OCI-LY7 (cell line): Measurements from ENCODE around the gene RAD50.

Experiments
- EZH2phosphoT487 ChIP-seq: fragments of 200-600 bp; sonication (generic); IDR thresholded peaks from 2 replicates; pipeline ENCODE4 v1.6.1; 2018; ENCODE audit warnings: low read depth, borderline replicate concordance, mild to moderate bottlenecking, mixed run types, antibody characterized with exemption, low read length, moderate library complexity, mixed read lengths
- TF ChIP-seq, protein P1 (sequence below): fragments of 200-600 bp; sonication (generic); conservative IDR thresholded peaks from 2 replicates; pipeline ENCODE4 v1.5.1; 2014; ENCODE audit warnings: mild to moderate bottlenecking, antibody characterized with exemption, low read length, moderate library complexity, mixed read lengths

DNA sequence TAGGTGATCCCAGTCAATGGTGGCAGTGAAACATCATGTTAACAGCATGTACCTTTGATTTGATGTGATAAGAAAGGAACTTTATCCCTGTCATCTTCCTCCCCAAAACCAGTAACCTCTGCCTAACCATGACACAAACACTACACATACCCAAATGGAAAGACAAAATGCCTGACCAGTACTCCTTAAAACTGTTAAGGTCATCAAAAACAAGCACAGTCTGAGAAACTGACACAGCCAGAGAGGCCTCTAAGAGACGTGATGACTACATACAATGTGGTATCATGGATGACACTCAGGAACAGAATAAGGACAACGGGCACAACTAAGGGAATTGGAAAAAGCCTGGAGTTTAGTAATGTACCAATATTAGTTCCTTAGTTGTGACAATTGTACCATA lies 9.5 kb upstream of the RAD50 start:
- TF ChIP-seq, protein P1, sequence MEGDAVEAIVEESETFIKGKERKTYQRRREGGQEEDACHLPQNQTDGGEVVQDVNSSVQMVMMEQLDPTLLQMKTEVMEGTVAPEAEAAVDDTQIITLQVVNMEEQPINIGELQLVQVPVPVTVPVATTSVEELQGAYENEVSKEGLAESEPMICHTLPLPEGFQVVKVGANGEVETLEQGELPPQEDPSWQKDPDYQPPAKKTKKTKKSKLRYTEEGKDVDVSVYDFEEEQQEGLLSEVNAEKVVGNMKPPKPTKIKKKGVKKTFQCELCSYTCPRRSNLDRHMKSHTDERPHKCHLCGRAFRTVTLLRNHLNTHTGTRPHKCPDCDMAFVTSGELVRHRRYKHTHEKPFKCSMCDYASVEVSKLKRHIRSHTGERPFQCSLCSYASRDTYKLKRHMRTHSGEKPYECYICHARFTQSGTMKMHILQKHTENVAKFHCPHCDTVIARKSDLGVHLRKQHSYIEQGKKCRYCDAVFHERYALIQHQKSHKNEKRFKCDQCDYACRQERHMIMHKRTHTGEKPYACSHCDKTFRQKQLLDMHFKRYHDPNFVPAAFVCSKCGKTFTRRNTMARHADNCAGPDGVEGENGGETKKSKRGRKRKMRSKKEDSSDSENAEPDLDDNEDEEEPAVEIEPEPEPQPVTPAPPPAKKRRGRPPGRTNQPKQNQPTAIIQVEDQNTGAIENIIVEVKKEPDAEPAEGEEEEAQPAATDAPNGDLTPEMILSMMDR = no peak
- no peak for TF ChIP-seq EZH2phosphoT487
